GM08714 (cell line): ENCODE results near the gene POTEF.
"Not testable (repeated sequence)": the region's sequence is repeated elsewhere in the genome, so short reads cannot be mapped to it uniquely, and the experiment has no call there.

Source experiments
- H3K4me3 ChIP-seq: fragments of 200-500 bp; sonication (Bioruptor generic); 2 replicates; pipeline ENCODE4 v1.5.1; 2014; ENCODE audit warnings: mild to moderate bottlenecking, low read length, inconsistent platforms
- ZNF274 ChIP-seq: IDR thresholded peaks from 2 replicates; pipeline ENCODE4 v1.6.1; 2012; ENCODE audit warnings: mild to moderate bottlenecking, low read depth, low read length

POTEF gene

DNA sequence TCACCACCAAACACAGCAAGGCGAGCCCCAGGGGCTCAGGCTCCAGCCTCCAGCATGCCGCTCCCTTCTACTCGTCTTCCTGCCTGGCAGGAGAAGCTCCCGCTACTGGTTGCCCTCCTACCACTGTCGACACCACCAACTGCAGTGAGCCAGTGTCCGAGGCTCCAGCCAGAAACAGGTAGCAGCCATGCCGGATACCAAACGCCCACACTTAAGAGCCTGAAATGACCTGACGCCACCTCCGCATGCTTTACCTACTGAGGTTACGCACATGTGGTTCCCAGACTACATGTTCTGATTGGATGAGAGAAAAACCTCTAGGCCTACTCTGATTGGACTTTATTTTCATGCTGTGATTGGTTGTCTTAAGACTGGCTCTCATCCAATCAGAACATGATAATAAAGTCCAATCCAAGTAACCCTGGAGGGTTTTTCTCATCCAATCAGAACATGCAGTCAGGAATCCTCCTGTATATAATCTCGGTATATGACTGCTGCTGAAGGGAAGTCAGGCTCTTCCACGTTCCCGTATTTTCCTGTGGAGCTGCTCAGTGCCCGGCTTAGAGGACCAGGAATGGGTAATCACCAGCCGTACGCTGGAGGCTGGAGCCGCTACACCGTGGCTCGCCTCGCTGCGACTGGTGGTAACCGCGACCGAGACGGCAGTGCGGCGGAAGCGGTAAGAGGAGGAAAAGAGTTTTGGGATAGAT is at the start of gene POTEF:
POTEF (minus strand) TSS at position 103 of the 710 bp plus-strand sequence. CDS start 8,707 bp downstream, outside the sequence.
- H3K4me3 ChIP-seq = not testable (repeated sequence)

DNA sequence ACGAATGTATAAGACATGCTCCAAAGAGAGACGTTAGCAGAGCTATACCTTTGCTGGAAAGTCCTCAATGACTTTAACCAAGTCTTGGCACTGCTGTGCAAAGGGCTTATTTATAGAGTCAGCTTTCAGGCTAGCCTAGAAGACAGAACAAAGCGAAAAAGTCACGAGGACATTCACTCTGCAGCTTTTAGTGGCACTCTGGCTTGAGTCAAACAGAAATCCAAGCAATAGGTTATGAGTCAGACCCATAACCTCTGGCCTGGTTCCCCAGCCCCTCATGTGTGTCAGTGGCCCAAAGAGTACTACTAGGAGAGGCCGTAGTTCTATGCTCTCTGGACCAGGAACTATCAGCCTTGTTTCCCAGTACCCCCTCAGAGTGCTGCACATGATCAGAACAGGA is 45.8 kb upstream of the POTEF start:
- not testable (repeated sequence) for H3K4me3 ChIP-seq

DNA sequence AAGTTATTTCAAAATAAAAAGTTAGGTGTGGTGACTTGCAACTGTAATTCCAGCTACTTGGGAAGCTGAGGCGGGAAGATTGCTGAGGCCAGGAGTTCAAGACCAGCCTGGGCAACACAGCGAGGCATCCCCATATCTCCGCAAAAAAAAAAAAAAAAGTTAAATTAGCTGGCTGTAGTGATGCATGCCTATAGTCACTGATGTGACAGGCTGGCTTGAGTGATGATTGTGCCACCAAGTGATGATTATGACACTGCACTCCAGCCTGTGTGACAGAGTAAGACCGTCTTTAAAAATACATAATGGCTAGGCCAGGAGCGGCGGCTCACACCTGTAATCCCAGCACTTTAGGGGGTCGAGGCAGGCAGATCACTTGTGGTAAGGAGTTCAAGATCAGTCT is 40.9 kb upstream of the POTEF start:
- H3K4me3 ChIP-seq = no peak overlapping the region
- TF ChIP-seq ZNF274 = no peak

DNA sequence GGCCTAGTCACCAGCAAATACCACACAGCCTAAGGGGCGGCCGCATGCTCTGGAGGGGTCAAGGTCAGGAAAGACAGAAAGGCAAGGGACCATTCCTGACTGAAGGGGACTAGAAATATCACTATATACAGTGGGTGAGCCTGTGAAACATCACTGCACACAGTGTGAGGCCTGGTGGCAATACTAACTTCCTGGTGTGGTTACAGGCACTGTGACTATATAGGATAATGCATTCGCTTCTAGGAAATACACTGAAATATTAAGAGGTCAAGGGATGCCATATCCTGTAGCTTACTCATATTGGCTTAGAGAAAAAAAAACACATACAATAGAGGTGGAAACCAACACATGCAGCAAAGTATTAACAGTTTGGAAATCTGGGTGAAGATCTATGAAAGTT is 40.1 kb upstream of the POTEF start:
- H3K4me3 ChIP-seq = not testable (repeated sequence)

DNA sequence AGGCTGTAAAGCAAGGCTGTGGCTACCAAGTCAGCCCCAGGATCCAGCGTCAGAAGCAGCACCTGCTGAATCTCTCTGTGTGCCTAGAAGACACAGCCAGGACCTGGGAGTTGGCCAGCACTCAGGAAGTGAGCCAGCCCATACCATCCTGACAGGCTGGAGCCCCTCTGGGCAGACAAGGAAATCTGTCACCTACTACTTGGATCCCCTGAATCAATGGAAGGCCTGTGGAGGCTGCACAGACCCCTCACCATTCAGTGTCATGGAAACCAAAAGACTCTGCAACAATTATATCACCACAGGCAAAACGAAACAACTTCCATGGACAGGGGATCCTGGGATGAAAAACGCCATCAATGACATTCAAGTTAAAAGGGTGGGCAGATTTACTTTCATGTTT is 37.6 kb upstream of the POTEF start:
- H3K4me3 ChIP-seq = not testable (repeated sequence)

DNA sequence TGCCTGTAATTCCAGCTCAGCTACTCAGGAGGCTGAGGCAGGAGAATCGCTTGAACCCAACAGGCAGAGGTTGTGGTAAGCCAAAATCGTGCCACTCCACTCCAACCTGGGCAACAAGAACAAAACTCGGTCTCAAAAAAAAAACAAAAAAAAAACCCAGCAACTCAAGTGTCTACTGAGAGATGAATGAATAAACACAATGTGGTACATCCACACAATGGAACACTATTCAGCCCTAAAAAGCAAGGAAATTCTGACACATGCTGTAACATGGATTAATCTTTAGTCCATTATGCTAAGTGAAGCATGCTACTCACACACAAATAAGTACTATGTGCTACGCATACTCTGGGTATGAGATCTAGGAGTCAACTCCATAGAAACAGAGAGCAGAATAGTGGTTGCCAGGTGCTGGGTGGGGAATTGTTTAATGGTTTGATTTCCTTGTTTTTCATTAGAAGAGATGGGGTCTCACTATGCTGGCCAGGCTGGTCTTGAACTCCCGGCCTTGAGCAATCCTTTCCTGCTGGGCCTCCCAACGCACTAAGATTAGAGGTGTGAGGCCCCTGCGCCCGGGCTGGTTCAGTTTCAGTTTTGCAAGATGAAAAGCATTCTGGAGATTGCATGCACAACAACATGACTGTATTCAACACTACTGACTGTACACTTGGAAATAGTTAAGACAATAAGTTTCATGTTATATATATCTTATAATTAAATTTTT is 36.4 kb upstream of the POTEF start:
- H3K4me3 ChIP-seq = no peak overlapping the region
- no peak for TF ChIP-seq ZNF274

DNA sequence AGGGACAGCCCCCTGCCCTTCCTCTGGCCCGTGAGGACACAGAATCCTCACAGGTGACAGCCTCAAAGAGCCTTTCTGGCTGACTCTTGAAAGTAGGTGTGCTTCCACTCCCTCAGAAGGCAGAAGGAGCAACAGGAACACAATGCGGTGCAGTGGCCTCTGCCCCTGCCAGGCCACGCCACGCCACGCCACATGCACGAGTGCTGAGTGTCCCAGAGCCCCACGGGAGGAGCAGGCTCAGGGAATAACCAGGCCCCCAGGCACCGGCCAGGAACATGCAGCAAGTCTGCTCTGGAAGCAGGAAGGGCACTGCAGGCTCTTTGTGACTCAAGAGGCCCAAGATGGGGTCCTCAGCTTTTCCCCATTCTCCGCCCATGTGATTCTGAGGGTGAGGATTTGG is 33.9 kb upstream of the POTEF start:
- H3K4me3 ChIP-seq = no peak overlapping the region
- TF ChIP-seq ZNF274 = no peak

DNA sequence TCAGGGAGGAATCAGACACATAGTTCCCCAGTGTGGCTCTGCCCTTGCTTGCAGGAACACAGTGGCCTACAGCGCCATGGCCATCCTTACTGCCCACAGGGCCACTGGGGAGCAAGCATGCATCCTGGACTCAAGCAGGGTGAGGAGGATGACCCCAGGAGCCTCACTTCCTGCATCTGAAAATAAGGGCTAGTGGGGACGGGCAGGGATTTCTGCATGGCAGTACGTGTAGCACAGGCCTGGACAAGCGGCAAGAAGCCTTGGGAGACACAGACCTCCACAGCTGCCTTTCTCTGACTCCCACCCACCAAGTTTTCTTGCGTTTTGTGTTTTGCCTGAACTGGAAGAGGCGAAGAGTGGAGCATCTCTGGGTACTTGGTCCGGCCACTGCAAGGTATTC is 33.5 kb upstream of the POTEF start:
- not testable (repeated sequence) for H3K4me3 ChIP-seq

DNA sequence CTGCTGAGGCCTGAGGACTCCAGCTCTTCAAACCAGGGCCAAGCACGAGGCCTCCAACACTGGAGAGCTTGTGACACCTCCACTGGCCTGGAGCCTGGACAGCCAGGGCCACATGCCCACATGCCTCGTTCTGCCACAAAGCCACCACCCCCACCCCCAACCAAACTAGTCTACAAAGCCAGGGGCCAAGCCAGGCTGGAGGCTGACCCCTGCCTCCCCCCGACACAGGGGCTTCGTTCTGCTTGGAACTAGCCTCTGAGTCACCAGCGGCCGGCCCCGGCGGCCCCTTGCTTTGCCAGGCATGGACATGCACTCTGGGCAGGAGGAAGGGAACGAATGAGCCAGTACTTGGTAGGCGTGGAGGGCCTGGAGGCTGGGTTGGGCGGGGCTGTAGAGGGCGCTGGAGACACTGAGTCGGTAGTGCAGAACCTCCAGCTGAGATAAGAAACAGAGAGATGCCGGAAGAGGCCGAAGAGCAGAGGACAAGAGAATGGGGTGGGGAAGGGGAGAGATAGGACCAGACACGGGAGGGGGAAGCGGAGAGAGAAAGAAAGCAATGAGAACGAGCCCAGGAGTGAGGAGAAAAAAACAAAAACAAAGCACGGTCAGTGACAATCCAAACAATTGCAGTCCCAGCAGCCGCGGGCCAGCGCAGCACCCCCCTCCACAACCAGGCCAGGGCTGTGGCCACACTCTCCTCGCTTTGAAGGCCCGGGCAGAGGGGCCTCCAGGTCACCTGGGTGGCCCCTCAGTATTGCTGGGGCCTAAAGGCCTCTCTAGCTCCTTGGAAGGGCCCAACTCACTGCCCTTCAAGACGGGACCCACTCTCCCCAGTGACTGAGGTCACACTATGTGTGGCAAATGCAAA is 32.0 kb upstream of the POTEF start:
- not testable (repeated sequence) for H3K4me3 ChIP-seq

DNA sequence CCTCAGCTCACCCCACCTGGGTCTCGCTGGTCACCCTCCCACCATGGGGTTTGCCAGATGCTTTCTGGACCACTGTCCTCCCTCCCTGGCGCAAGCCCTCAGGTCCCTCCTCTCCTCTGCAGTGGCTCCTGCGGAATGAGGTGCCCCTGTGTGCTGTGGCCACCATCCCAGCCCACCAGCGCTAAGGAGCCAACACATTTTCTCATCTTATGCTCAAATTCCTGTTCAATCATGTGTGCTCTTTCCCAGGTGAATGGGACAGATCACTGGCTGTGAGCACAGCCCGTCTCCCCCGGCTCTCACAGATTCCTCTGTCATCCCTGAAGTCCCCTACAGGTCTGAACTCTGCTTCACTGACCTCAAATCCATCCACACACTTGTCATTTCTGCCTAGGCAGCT is 31.1 kb upstream of the POTEF start:
- no peak for TF ChIP-seq ZNF274
- H3K4me3 ChIP-seq = no peak overlapping the region

DNA sequence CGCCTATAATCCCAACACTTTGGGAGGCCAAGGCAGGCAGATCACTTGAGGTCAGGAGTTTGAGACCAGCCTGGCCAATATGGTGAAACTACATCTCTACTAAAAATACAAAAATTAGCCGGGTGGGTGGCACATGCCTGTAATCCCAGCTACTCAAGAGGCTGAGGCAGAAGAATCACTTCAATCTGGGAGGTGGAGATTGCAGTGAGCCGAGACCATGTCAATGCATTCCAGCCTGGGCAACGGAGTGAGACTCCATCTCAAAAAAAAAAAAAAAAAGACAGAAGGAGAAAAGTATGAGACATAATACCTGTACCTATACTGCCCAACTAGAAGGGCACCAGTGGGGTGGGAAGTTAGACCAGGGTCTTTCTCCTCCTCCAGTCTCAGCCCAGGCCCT is 30.4 kb upstream of the POTEF start:
- not testable (repeated sequence) for H3K4me3 ChIP-seq

DNA sequence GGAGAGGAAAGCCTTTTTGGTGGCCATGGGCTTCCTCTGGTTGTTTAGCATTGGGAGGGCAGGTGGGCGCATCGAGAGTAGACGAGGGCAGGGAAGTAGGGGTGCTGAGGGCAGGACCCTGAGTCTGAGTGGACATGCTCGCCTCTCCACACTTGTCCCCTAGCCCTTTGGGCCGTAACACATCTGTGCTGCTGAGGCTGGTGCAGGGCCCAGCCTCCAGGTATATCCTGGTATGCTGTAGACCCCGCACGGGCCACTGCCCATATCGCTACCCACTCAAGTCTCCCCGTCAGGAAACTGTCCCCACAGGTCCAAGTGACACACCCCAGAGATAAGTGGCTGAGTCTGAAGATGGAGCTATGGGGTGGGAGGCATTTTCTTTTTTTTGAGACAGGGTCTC is 29.6 kb upstream of the POTEF start:
- no peak for TF ChIP-seq ZNF274
- no peak overlapping the region for H3K4me3 ChIP-seq

DNA sequence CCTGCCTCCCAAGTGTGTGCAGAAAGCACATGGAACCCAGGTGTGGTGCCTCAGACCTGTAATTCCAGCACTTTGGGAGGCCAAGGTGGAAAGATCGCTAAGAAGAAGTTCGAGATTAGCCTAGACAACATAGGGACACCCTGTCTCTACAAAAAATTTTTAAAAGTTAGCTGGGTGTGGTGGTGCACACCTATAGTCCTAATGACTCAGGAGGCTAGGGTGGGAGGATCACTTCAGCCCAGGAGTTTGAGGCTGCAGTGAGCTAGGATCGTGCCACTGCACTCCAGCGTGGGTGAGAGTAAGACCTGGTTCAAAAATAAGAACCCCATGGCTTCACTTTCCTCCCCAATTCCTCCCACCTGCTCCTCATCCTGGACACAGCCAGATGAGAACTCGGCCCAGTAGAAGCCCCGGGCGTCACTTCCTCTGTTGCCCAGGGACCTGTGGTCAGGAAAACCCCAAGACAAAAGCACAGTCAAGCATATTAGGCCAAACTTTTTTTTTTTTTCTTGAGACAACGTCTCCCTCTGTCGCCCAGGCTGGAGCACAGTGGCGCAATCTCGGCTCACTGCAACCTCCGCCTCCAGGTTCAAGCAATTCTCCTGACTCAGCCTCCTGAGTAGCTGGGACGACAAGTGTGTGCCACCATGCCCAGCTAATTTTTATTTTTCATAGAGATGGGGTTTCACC is 28.9 kb upstream of the POTEF start:
- H3K4me3 ChIP-seq = not testable (repeated sequence)

DNA sequence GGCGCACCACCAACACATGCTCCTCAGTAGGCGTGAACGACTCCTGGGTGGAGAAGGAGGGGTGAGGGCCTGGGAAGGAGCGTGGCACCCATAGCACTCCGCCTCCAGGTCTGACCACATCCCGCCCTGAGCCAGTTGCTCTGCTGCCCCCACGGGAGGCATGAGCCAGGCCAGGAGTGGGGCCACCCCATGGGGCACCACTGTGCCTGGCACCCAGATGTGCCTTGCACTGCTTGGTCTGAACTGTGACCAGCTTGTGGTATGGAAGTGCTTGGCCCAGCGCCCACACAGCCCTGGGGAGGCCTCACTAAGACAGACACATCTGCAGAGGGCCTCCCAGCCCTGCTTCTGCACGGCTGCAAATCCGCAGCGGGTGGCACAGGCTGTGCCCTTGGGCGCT is 28.3 kb upstream of the POTEF start:
- not testable (repeated sequence) for H3K4me3 ChIP-seq

DNA sequence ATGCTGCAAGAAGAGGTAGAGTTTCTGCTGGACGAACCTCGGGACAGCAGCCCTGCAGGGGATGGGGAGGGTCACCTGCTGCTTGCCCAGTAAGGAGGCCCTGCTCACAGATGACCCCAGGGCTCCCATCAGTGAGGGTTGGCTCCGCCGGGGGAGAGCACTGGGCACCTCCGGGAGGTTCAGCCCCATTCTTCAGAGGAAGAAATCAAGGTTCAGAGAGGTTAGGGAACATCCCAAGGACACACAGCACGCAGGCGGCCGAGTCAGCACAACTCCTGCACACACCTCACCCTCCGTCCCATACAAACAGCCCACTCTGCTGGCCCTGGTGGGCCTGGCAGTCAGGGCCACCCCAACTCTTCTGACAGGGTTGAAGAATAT is 27.6 kb upstream of the POTEF start:
- TF ChIP-seq ZNF274 = no peak
- H3K4me3 ChIP-seq = no peak overlapping the region

DNA sequence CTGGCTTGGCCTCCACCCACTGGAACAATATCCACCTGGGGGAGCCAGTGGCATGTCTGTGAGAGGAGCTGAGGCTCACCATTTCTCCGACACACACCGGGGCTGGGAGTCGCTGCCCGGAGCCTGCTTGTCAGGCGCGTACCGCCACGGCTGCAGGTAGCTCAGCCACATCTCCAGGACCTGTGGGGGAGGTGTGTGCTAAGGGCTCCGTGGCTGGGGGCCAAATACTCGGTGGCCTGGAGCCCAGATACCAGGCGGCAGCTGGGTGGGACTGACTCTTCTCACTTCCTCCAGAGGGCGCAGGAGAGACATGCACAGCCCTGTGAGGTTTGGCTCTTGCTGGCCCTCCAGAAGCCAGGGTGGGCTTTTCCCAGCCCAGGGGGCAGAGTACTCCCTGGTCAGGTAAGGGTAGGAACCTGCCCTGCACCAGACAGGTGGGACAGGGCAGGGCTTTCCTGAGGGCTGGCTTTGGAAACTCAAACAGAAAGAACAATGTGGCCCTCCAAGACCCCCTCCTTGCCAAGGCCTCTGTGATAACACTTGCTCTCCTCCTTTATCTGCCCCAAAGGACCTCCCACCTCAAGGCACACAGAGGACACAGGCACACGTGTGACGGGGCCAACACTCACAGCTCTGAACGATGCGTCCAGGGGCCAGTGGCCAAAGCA is 27.1 kb upstream of the POTEF start:
- not testable (repeated sequence) for H3K4me3 ChIP-seq
